HepG2 (cell line): ENCODE data around the gene TM4SF5. TPM values are rescaled to one million over a fixed set of nuclear protein-coding genes. Genes with fewer than 3 reads are reported as not detected.

Experiments
- CBX2 ChIP-seq, 2 experiments: fragments of 200-600 bp in 1 of 2; sonication (generic); formaldehyde crosslinking in 1 of 2; IDR thresholded peaks; 2 replicates each; pipeline versions ENCODE4 v1.7.0 to v1.8.1; 2018 to 2022; ENCODE audit warnings: low read depth in 2 of 2, low read length in 1 of 2, mild to moderate bottlenecking in 1 of 2, missing genetic modification reagents in 1 of 2
- HNF4G ChIP-seq, 2 experiments: sonication (generic) in 1 of 2; formaldehyde crosslinking in 1 of 2; IDR thresholded peaks; 2 replicates each; pipeline versions ENCODE4 v1.4.0 to v1.6.1; 2011 to 2020; ENCODE audit warnings: borderline replicate concordance in 2 of 2, low read depth in 2 of 2, mild to moderate bottlenecking in 2 of 2, low read length in 1 of 2, missing genetic modification reagents in 1 of 2, moderate library complexity in 1 of 2
- HNRNPL ChIP-seq: fragments of 200-400 bp; formaldehyde crosslinking; IDR thresholded peaks from 2 replicates; pipeline ENCODE4 v1.6.1; 2017; ENCODE audit warnings: mild to moderate bottlenecking, low read depth, low read length
- IKZF1 ChIP-seq: fragments of 450-650 bp; IDR thresholded peaks from 2 replicates; pipeline ENCODE4 v1.7.1; 2016
- JUN ChIP-seq: sonication (generic); formaldehyde crosslinking; IDR thresholded peaks from 2 replicates; pipeline ENCODE4 v1.4.0; 2020; ENCODE audit warnings: mild to moderate bottlenecking, missing genetic modification reagents
- KDM5B ChIP-seq: sonication (generic); formaldehyde crosslinking; IDR thresholded peaks from 2 replicates; pipeline ENCODE4 v1.4.0; 2020; ENCODE audit warnings: missing genetic modification reagents, mild to moderate bottlenecking, borderline replicate concordance
- KLF12 ChIP-seq: sonication (generic); formaldehyde crosslinking; IDR thresholded peaks from 2 replicates; pipeline ENCODE4 v1.4.0; 2020; ENCODE audit warnings: missing genetic modification reagents, borderline replicate concordance
- NAIF1 ChIP-seq: sonication (generic); formaldehyde crosslinking; IDR thresholded peaks from 2 replicates; pipeline ENCODE4 v1.5.0; 2020; ENCODE audit warnings: mild to moderate bottlenecking, missing genetic modification reagents, borderline replicate concordance
- PRMT3 ChIP-seq: sonication (generic); formaldehyde crosslinking; IDR thresholded peaks from 2 replicates; pipeline ENCODE4 v1.8.1; 2022; ENCODE audit warnings: low read depth, mild to moderate bottlenecking, moderate library complexity, missing genetic modification reagents, borderline replicate concordance
- RAD21 ChIP-seq: fragments of 450-650 bp; formaldehyde crosslinking; IDR thresholded peaks from 2 replicates; pipeline ENCODE4 v1.5.0; 2020; ENCODE audit warnings: mild to moderate bottlenecking
- SMAD1 ChIP-seq: sonication (generic); formaldehyde crosslinking; IDR thresholded peaks from 2 replicates; pipeline ENCODE4 v1.4.0; 2020; ENCODE audit warnings: missing genetic modification reagents, low read depth, mild to moderate bottlenecking, borderline replicate concordance
- ZBTB42 ChIP-seq: sonication (generic); formaldehyde crosslinking; IDR thresholded peaks from 2 replicates; pipeline ENCODE4 v1.5.0; 2020; ENCODE audit warnings: mild to moderate bottlenecking, missing genetic modification reagents
- ZC3H4 ChIP-seq: sonication (generic); formaldehyde crosslinking; IDR thresholded peaks from 2 replicates; pipeline ENCODE4 v1.4.0; 2020; ENCODE audit warnings: missing genetic modification reagents, borderline replicate concordance
- ZNF230 ChIP-seq: sonication (generic); formaldehyde crosslinking; IDR thresholded peaks from 2 replicates; pipeline ENCODE4 v1.4.0; 2020; ENCODE audit warnings: mild to moderate bottlenecking, missing genetic modification reagents
- ZNF546 ChIP-seq: sonication (generic); formaldehyde crosslinking; conservative IDR thresholded peaks from 2 replicates; pipeline ENCODE4 v1.8.1; 2023; ENCODE audit warnings: mild to moderate bottlenecking, missing genetic modification reagents
- ZNF776 ChIP-seq: sonication (generic); formaldehyde crosslinking; IDR thresholded peaks from 2 replicates; pipeline ENCODE4 v1.4.0; 2020; ENCODE audit warnings: mild to moderate bottlenecking, missing genetic modification reagents
- polyA plus RNA-seq, 8 experiments: library from polyadenylated mRNA; depleted of rRNA in 3 of 8; stranded (reverse) in 7 of 8; unstranded in 1 of 8; fragments of >200 nt; fragmentation: Illumina TruSeq in 4 of 8; extraction: Trizol in 4 of 8; gene quantifications; 2 replicates each; pipeline versions ENCODE4 v1.2.1 to v1.2.3, GENCODE V29; 2011 to 2016; ENCODE audit warnings: low read depth in 4 of 8, missing spikeins in 1 of 8, mixed read lengths in 1 of 8; ENCODE audit not compliant: insufficient read depth in 1 of 8
- total RNA-seq, 5 experiments: library from RNA; depleted of rRNA; stranded (reverse); fragments of >200 nt; fragmentation: Illumina TruSeq; extraction: Trizol; gene quantifications; 2 replicates each; pipeline ENCODE4 v1.2.3, GENCODE V29; 2016; ENCODE audit warnings: low read depth in 1 of 5
- TF ChIP-seq, protein P1 (sequence below): sonication (generic); formaldehyde crosslinking; IDR thresholded peaks from 2 replicates; pipeline ENCODE4 v1.5.0; 2020; ENCODE audit warnings: missing genetic modification reagents
- TF ChIP-seq, protein P2 (sequence below), 2 experiments: sonication (generic) in 1 of 2; formaldehyde crosslinking in 1 of 2; IDR thresholded peaks; 2 replicates each; pipeline versions ENCODE4 v1.4.0 to v1.6.1; 2016 to 2020; ENCODE audit warnings: borderline replicate concordance in 1 of 2, low read depth in 1 of 2, mild to moderate bottlenecking in 1 of 2, missing genetic modification reagents in 1 of 2
- TF ChIP-seq, protein P3 (sequence below): sonication (generic); formaldehyde crosslinking; IDR thresholded peaks from 2 replicates; pipeline ENCODE4 v1.4.0; 2020; ENCODE audit warnings: mild to moderate bottlenecking, missing genetic modification reagents
- TF ChIP-seq, protein P4 (sequence below): sonication (generic); formaldehyde crosslinking; IDR thresholded peaks from 2 replicates; pipeline ENCODE4 v1.4.0; 2020; ENCODE audit warnings: mild to moderate bottlenecking, missing genetic modification reagents, borderline replicate concordance

TM4SF5 gene
- total and polyA plus RNA-seq, 2 of the 13 experiments (the other 11 are each of a cell fraction or from before 2014, with no cell fraction given), result 30.1 to 126 TPM

DNA sequence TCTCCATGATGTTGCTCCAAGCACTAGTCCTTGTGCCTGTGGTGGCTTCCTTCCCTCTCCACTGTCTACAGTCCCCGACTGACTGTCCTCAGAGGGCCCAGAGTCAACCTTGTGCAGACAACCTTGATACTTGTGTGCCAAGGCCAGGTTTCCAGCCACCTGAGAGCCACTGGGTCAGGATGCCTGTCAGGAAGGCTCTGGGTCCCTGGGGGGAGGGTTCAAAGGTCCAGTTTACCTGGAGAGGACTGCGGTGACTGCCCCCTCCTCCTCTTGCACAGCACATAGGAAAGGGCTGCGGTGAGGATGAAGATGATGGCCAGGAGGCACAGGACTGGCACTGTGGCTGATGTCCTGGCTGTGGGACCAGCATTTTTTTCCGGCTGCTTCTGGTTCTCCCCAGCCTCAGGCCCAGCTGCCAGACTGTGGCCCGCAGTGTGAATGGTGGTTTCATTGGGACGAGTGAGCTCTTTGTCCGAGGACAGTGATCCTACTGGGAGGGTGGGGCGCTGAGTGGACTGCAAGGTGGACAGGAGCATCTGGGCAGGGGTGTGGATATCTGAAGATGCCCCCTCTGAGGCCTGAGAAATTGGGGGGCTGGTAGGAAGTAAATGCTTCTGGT lies 36.7 kb upstream of the TM4SF5 start (continued):
- TF ChIP-seq PRMT3 (CRISPR knock-in tag), result no peak
- TF ChIP-seq, protein P1, sequence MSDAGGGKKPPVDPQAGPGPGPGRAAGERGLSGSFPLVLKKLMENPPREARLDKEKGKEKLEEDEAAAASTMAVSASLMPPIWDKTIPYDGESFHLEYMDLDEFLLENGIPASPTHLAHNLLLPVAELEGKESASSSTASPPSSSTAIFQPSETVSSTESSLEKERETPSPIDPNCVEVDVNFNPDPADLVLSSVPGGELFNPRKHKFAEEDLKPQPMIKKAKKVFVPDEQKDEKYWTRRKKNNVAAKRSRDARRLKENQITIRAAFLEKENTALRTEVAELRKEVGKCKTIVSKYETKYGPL (CRISPR knock-in tag), result no peak
- no peak for TF ChIP-seq CBX2 (IDR thresholded peaks at IDR 0.05; ENCODE audit: low read depth, low read length)
- no peak for TF ChIP-seq CBX2 (CRISPR knock-in tag; IDR thresholded peaks at IDR 0.05; ENCODE audit: low read depth)
- TF ChIP-seq NAIF1, result no peak
- no peak for TF ChIP-seq ZNF230 (CRISPR knock-in tag)
- TF ChIP-seq ZNF776 (CRISPR knock-in tag), result no peak
- no peak for TF ChIP-seq KLF12
- TF ChIP-seq IKZF1, result no peak
- TF ChIP-seq ZNF546 (CRISPR knock-in tag), result no peak
- TF ChIP-seq RAD21, result no peak
- TF ChIP-seq SMAD1, result no peak
- TF ChIP-seq ZC3H4, result no peak
- TF ChIP-seq JUN (CRISPR knock-in tag), result no peak
- TF ChIP-seq, protein P2, sequence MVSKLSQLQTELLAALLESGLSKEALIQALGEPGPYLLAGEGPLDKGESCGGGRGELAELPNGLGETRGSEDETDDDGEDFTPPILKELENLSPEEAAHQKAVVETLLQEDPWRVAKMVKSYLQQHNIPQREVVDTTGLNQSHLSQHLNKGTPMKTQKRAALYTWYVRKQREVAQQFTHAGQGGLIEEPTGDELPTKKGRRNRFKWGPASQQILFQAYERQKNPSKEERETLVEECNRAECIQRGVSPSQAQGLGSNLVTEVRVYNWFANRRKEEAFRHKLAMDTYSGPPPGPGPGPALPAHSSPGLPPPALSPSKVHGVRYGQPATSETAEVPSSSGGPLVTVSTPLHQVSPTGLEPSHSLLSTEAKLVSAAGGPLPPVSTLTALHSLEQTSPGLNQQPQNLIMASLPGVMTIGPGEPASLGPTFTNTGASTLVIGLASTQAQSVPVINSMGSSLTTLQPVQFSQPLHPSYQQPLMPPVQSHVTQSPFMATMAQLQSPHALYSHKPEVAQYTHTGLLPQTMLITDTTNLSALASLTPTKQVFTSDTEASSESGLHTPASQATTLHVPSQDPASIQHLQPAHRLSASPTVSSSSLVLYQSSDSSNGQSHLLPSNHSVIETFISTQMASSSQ (IDR thresholded peaks at IDR 0.05; ENCODE audit: low read depth), result no peak
- TF ChIP-seq, protein P2 (CRISPR knock-in tag; IDR thresholded peaks at IDR 0.05; ENCODE audit: borderline replicate concordance), result no peak
- TF ChIP-seq, protein P3, sequence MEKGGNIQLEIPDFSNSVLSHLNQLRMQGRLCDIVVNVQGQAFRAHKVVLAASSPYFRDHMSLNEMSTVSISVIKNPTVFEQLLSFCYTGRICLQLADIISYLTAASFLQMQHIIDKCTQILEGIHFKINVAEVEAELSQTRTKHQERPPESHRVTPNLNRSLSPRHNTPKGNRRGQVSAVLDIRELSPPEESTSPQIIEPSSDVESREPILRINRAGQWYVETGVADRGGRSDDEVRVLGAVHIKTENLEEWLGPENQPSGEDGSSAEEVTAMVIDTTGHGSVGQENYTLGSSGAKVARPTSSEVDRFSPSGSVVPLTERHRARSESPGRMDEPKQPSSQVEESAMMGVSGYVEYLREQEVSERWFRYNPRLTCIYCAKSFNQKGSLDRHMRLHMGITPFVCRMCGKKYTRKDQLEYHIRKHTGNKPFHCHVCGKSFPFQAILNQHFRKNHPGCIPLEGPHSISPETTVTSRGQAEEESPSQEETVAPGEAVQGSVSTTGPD (CRISPR knock-in tag), result no peak
- TF ChIP-seq HNF4G (IDR thresholded peaks at IDR 0.05; ENCODE audit: borderline replicate concordance, low read depth, low read length), result peak; percentile 47; the same call in 1 of the 2 replicates
- TF ChIP-seq HNF4G (CRISPR knock-in tag; IDR thresholded peaks at IDR 0.05; ENCODE audit: borderline replicate concordance, low read depth), result peak; percentile 80; the same call in 1 of the 2 replicates
- TF ChIP-seq HNRNPL, result no peak
- TF ChIP-seq KDM5B, result peak; percentile 17; the same call in 1 of the 2 replicates
- TF ChIP-seq, protein P4, sequence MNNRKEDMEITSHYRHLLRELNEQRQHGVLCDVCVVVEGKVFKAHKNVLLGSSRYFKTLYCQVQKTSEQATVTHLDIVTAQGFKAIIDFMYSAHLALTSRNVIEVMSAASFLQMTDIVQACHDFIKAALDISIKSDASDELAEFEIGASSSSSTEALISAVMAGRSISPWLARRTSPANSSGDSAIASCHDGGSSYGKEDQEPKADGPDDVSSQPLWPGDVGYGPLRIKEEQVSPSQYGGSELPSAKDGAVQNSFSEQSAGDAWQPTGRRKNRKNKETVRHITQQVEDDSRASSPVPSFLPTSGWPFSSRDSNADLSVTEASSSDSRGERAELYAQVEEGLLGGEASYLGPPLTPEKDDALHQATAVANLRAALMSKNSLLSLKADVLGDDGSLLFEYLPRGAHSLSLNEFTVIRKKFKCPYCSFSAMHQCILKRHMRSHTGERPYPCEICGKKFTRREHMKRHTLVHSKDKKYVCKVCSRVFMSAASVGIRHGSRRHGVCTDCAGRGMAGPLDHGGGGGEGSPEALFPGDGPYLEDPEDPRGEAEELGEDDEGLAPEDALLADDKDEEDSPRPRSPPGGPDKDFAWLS, result no peak
- no peak for TF ChIP-seq ZBTB42 (CRISPR knock-in tag)
